ENCODE results near the gene LMBRD2.
"Not testable (repeated sequence)": the region's sequence is repeated elsewhere in the genome, so short reads cannot be mapped to it uniquely, and the experiment has no call there.

LMBRD2 gene

GRCh38 chr5:36151434-36152323 is at the start of gene LMBRD2, which contains the start of gene SKP2:
Gene LMBRD2 (minus strand): TSS chr5:36151887. CDS start chr5:36143349, 8,538 bp downstream.
Gene SKP2 (plus strand): TSS chr5:36152111. CDS start chr5:36152263, 152 bp downstream.
- DNase-seq, result peak; percentile 99

- DNase-seq, result no peak
These were observed 48.8 kb upstream of the LMBRD2 start for GRCh38 chr5:36200513-36200912.

- DNase-seq, result no peak
These were observed 47.9 kb upstream of the LMBRD2 start for GRCh38 chr5:36199620-36200019.

GRCh38 chr5:36198783-36199182 is 47.1 kb upstream of the LMBRD2 start:
- not testable (repeated sequence) for DNase-seq

GRCh38 chr5:36198281-36198680 is 46.6 kb upstream of the LMBRD2 start:
- no peak for DNase-seq

- no peak for DNase-seq
These were observed 42.1 kb upstream of the LMBRD2 start for GRCh38 chr5:36193746-36194145.

- DNase-seq, result not testable (repeated sequence)
These were observed 32.7 kb upstream of the LMBRD2 start for GRCh38 chr5:36184408-36184807.

GRCh38 chr5:36181774-36182173 is 30.1 kb upstream of the LMBRD2 start:
- no peak for DNase-seq

GRCh38 chr5:36180556-36181350 is 29.1 kb upstream of the LMBRD2 start:
- no peak for DNase-seq

- no peak for DNase-seq
These were observed 28.3 kb upstream of the LMBRD2 start for GRCh38 chr5:36179950-36180349.

GRCh38 chr5:36178524-36178890 is 26.8 kb upstream of the LMBRD2 start:
- no peak for DNase-seq

- DNase-seq, result no peak
These were observed 26.2 kb upstream of the LMBRD2 start for GRCh38 chr5:36177715-36178523.

GRCh38 chr5:36177154-36177553 is 25.5 kb upstream of the LMBRD2 start:
- no peak for DNase-seq

GRCh38 chr5:36175043-36175442 is 23.4 kb upstream of the LMBRD2 start:
- no peak for DNase-seq

GRCh38 chr5:36174119-36174518 is 22.4 kb upstream of the LMBRD2 start:
- DNase-seq, result no peak

- no peak for DNase-seq
These were observed 21.7 kb upstream of the LMBRD2 start for GRCh38 chr5:36173426-36173825.

- no peak for DNase-seq
These were observed 20.9 kb upstream of the LMBRD2 start for GRCh38 chr5:36172599-36172998.

- no peak for DNase-seq
These were observed 19.2 kb upstream of the LMBRD2 start for GRCh38 chr5:36170832-36171424.

- DNase-seq, result no peak
These were observed 17.1 kb upstream of the LMBRD2 start for GRCh38 chr5:36168737-36169136.

- DNase-seq, result no peak
These were observed 12.8 kb upstream of the LMBRD2 start for GRCh38 chr5:36164461-36164860.

- DNase-seq, result no peak
These were observed 11.3 kb upstream of the LMBRD2 start for GRCh38 chr5:36162810-36163486.

GRCh38 chr5:36161361-36161760 is 9.7 kb upstream of the LMBRD2 start:
- DNase-seq, result no peak
